NCI-H2196 treated with DMSO at 0.1 percent for 48 hours (cell line): ENCODE measurements around the gene SNW1.
"Not testable (repeated sequence)": the region's sequence is repeated elsewhere in the genome, so short reads cannot be mapped to it uniquely, and the experiment has no call there.

Experiments
- DNase-seq: peaks from one replicate; lab custom pipeline; 2025; ENCODE audit not compliant: unreplicated experiment; lab: John Stamatoyannopoulos, UW

SNW1 gene

DNA sequence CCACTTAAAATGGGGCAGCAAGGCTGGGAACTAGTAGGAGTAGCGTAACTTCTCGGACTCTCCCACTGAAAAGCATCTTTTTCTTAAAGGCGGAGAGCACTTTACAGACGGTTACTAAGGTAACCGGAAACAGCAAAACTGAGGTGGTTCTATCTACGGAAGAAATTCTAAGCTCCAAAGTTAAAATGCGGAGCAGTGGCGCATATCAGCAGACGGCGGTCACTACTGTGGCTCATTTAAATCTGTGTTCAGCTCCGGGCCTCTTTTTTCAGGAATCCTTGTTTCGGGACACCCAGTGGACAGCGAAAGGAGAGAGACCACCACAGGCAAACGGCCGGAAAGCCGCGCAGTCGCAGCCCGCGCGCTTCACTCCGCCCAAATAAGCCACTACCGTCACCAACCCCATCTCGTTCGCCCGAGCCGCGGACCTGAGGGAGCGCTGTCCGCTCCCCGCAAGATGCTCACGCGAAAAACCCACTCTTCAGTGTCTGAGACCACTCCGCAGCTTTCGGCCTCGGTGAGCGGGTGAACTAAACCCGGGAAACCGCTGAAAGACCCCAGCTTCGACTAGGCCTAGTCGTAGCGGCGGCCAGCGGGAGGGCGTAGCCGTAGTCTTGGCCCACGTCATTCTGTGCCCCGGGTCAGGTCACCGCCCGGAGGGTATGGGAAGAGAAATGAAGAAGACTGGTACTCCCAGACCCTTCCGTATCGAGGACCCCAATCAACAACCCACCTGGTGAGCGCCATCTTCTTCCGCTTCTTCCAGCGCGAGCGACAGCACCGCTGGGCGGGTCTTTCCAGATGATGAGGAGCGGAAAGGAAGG lies at the start of gene SNW1:
SNW1 (minus strand) TSS at position 776 of the 824 bp plus-strand sequence; CDS start at position 747, 29 bp downstream.
- peak; percentile 91 for DNase-seq

DNA sequence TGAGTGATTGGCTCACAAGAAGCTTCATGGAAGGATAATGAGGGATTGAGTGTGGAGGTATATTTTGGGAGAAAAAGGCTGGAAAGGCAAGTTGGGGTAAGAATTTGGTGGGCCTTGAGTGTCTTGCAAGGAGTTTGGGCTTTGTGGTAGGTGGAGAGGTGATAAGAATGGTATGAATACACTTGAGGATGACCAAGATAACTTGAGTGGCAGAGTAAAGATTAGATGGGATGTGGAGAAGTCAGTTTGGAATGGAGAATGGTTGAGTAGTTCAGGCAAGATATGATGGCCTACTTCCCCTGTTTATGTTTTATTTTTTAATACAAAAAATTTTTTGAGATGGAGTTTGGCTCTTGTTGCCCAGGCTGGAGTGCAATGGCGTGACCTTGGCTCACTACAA lies 48.1 kb upstream of the SNW1 start:
- no peak for DNase-seq

DNA sequence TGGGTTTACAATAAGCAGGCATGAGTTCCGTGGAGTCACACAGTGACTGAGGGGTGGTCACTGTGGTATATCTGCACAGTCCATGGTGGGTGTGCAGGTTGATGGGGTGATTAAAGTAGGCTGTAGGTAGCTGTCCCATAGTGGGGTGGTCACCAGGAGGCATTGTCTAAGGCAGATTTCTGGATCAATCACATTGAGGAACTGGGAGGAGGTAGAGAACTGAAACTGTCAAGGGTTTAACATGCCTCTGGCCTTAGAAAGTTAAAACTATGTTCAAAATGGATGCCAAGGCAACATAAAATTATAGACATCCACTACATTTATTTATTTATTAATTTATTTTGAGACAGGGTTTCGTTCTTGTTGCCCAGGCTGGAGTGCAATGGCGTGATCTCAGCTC lies 47.3 kb upstream of the SNW1 start:
- DNase-seq = no peak

DNA sequence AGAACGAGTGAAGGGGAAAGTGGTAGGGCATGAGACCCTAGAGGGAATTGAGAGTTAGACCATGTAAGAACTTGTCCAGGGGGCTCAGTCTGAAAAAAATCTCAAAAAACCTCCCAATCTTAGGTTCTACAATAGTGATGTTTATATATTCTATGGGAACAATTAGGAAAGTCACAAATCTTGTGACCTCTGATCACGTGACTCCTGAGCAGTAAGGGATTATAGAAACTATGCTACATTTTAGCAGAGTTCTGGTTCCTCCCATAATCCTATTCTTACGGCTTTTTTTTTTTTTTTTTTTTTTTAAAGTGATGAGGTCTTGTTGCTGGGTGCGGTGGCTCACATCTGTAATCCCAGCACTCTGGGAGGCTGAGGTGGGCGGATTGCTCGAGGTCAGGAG lies 44.8 kb upstream of the SNW1 start:
- no peak for DNase-seq

DNA sequence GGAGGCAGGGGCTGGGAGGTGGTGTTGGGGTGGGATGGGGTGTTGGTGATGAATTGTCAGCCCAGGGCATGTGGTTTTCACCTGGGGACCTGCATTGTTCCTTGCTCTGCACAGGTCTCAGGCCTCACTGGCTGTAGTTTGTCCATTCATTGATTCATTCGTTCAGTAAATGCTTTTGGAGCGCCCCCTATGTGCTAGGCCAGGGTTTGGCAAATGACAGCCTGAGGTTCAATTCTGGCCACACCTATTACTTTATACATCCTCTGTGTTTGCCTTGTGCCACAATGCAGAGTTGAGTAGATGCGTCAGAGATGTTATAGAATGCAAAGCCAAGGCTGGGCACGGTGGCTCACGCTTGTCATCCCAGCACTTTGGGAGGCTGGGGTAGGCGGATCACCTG lies 43.6 kb upstream of the SNW1 start:
- DNase-seq = no peak

DNA sequence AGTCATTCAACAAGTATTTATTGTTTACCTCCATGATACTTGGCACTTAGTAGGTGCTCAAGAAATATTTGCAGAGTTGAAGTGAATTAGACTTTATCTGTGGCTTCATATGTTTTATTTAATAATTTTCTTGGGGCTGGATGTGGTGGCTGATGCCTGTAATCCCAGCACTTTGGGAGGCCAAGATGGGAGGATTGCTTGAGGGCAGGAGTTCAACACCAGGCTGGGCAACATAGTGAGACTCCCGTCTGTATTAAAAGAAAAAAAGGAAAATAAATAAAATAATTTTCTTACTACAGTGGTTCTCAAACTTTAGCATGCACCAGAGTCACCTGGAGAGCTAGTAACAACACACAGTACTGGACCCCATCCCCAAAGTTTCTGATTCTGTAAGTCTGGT lies 39.9 kb upstream of the SNW1 start:
- no peak for DNase-seq

DNA sequence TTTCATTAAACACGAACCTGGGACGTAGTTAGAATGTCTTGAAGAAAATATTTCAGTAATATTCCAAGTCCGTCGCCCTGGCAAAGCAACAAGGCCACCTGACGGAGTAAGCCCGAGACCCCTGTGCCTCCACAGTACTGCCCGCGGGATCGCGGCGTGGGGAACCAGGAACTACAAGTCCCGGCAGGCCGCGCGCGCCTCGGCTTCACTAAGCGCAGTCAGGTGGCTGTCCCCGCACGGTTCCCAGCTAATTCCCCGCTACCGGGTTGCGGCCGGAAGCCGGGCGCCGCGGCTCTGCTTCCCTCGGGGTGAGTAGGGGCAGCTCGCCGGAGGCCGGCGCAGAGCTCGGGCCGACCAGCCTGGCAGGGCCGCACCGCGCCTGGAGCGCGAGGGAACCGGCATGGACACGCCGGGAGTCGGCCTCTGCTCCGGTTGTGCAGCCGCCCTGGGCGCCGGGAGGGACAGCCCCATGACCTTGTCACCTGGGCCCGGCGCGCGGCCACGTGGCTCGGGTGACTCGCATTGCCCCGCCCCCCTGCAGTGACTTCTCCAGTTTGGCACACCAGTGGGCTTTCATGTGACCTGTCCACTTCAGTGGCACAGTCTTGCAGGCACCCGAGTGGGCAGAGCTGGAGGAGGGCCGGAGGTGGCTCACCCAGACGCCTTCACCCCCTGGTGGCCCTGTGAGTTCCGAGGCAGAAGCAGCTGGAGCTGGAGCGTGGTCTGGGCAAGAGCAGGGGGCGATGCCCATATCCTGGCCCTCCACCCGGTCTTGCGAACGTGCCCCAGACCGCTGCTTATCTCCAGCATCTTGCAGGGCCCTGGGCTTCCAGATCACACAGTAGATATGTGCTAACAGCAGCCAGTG lies 39.1 kb upstream of the SNW1 start, which contains the start of gene ADCK1:
ADCK1 (plus strand) TSS at position 247 of the 868 bp plus-strand sequence. CDS start 18,870 bp downstream, outside the sequence.
- DNase-seq = peak; percentile 79

DNA sequence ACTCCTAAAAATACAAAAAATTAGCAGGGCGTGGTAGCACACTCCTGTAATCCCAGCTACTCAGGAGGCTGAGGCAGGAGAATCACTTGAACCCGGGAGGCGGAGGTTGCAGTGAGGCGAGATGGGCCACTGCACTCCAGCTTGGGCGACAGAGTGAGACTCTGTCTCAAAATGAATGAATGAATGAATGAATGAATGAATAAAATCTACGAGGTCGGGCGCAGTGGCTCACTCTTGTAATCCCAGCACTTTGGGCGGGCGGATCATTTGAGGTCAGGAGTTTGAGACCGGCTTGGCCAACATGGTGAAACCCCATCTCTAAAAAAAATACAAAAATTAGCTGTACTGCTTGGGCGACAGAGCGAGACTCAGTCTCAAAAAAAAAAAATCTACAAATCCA lies 38.5 kb upstream of the SNW1 start:
- DNase-seq = not testable (repeated sequence)

DNA sequence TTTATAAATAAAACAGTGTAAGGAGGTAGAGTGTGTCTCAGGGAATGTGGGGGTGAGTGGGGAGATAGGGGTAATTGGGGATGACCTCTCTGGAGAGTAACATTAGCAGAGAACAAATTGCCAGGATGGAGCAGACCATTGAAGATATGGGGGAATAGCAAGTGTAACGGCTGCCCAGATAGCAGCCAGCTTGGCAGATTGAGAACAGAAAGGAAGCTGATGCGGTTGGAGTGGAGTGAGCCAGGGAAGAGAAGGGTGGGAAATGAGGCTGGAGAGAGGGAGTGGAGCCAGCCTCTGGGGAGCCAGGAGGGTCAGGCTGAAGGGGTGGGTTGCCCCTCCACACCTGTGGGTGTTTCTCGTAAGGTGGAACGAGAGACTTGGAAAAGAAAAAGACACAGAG lies 33.4 kb upstream of the SNW1 start:
- DNase-seq = no peak

DNA sequence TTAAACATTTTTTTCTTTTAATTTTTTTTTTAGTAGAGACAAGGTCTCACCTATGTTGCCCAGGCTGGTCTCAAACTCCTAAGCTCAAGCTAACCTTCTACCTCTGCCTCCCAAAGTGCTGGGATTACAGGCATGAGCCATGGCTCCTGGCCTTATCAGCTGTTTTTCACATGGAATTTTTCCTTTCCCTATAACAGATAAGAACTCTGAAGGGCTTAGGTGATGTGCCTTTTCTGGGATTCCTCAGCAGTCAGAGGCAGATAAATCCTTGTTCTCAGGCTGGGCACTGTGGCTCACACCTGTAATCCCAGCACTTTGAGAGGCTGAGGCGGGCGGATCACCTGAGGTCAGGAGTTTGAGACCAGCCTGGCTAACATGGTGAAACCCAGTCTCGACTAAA lies 32.3 kb upstream of the SNW1 start:
- DNase-seq = not testable (repeated sequence)

DNA sequence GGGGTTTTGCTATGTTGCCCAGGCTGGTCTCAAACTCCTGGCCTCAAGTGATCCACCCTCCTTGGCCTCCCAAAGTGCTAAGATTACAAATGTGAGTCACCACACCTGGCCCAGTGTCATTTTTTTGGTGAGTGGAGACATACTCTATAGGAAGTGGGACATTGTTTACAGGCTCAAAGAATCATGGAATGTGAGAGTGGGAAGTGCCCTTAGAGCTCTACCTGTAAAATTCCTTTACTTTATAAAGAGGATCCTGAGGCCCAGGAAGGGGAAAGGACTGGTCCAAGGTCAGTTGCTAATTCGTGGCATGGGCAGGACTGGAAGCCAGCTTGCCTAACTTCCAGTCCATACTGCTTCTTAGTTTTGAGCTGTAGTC lies 30.3 kb upstream of the SNW1 start:
- DNase-seq = no peak

DNA sequence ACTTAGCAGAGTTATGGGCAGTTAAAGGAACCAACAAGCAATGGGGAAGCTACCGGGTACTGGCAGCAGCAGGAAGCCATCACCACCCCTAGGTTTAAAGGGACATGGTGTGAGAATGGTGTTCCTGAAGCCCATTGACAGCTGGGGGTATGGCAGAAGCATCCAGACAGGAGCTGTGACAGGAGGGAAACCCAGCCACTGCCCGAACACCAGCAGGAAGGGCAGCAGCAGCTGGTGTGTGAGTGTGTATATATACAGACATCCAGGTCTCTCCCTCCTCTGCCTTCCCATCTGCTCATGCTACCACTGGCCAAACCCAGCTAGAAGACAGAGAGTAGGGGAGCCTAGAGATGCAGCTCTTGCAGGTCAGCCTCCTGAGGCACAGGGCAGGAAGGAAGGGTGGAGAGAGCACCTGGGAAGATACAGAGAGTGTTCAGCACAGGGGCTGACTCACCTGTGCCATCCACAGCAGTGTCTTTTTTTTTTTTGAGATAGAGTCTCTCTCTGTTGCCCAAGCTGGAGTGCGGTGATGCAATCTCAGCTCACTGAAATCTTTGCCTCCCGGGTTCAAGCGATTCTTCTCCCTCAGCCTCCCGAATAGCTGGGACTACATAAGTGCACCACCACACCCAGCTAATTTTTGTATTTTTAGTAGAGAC lies 29.7 kb upstream of the SNW1 start:
- no peak for DNase-seq

DNA sequence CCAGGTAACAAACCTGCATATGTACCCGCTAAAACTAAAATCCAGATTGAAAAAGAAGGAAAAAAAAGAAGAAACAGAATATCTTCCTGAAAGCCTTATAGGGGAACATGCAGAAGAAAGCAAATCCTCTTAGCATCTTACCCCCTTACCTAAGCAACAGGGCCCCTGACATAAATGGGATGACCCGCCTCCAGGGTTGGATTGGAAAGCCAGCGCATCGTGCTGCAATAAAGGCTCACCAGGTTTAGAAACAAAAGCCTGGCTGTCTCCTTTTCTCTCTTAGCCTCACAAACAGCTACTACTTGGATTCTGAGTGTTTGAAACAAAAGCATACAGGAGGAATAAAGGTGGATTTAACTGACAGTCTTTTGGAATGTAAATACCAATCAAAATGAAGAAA lies 25.2 kb upstream of the SNW1 start:
- no peak for DNase-seq

DNA sequence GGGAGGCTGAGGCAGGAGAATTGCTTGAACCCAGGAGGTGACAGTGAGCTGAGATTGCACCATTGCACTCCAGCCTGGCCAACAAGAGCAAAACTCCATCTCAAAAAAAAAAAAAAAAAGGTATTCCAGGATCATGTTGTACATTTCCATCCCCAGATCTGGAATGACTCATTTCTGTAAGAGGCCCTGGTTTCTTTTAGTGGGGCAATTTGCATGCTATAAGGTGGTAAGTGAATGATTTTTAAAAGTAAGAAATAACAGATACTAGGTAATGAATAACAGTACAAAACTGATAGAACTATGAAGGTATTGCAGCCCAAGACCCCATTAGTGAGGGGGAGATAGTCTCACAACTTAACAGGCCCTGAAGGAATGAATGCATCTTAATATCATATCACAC lies 21.2 kb upstream of the SNW1 start:
- no peak for DNase-seq

DNA sequence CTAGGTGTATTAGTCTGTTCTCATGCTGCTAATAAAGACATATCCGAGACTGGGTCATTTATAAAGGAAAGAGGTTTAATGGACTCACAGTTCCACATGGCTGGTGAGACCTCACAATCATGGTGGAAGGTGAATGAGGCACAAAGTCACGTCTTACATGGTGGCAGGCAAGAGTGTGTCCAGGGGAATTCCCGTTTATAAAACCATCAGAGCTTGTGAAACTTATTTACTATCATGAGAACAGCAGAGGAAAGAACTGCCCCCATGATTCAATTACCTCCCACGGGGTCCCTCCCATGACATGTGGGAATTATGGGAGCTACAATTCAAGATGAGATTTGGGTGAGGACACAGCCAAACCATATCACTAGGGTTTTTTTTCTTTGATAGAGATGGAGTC lies 13.0 kb upstream of the SNW1 start:
- not testable (repeated sequence) for DNase-seq

DNA sequence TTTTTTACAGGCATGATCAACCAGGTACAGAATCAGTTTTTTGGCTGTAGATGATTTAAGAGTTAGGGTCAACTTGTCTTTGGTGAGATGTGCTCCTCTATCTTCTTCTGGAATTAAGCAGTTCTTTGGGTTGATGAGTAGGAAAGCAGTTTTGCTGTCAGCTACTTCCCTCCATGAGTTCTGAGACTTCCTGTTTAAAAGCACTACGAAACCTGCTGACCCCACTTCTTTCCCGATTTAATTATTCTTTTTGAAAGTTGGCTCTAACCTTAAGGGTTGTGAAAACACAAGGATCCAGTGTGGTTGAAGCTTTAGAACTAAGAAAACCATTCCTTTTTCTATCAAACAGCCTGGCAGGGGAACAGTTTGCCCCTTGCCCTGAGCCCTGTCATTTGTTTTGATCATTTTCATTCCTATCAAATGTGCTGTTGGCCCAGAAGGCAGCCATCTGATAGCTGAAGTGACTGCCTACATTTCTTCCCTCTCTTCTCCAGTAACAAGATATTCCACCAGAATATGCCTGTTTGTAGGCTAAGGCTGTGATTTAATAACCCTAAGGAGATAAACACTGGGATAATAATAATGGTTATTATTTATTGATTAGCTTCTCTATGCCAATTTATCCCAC lies 7.6 kb upstream of the SNW1 start:
- DNase-seq = not testable (repeated sequence)

DNA sequence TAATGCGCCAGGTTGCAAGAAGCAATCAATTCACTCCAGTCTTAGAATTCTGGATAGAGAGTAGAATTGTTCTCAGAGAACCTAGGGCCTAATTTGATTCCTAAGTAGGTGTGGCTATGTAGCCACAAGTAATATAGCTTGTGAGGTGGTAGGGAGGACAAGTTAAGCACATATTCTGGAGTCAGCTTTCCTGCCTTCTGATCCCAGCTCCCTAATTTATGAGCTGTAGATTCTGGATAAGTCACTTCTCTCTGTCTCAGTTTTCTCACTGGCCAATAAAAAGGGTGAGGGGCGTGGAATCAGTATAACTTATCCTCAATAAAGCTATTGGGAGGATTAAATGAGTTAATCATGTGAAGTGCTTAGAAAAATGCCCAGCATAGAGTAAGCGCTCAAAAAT lies 3.0 kb upstream of the SNW1 start:
- no peak for DNase-seq

DNA sequence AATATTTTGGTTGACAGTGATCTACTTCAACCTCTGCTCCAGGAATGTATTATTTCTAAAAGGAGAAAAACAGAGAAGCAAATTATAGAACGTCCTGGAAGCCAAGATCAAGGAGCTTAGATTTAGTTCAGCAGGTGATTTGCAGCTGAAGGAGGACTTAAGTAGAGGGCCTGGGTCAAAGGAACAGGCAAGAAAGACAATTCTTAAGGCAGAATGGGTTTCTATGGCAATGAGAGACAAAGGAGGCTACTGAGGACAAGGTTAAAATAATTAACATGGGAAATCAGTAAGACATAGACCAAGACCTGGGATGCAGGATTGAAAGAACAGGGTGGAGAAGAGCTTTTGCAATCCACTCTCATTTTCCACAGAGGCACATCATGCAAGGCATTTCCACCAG lies 2.4 kb upstream of the SNW1 start:
- DNase-seq = no peak

DNA sequence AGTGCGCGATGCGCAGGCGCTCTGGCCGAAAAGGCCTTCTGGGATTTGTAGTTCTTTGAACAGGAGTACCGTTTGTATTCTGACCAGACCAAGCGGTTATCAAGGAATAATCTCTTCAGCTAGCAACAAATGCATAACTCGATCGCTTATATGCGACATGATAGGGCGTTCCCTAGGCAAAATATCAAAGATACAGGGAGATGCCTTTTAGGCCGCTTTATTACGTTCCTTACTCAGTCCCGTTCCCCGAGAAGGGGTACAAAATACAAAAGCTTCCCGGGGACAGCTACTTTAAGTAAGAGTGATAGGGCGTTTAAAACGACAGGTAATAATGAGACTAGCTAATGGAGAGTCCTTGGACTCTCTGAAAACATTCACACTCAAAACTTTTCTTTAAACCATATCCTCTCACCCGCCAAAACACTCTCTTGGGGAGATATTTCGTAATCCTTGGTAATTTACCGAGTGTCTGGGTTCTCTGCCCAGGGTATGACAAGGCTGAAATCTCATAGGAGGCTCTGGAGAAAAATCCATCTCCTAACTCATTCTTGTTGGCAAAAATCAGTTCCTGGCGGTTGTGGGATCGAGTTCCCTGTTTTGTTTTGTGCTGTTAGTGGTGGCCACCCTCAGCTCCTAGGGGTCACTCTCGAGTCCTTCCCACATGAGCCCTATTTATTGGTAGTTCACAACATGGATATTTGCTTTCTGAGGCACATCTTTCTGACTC lies 412 bp upstream of the SNW1 start:
- DNase-seq = no peak

DNA sequence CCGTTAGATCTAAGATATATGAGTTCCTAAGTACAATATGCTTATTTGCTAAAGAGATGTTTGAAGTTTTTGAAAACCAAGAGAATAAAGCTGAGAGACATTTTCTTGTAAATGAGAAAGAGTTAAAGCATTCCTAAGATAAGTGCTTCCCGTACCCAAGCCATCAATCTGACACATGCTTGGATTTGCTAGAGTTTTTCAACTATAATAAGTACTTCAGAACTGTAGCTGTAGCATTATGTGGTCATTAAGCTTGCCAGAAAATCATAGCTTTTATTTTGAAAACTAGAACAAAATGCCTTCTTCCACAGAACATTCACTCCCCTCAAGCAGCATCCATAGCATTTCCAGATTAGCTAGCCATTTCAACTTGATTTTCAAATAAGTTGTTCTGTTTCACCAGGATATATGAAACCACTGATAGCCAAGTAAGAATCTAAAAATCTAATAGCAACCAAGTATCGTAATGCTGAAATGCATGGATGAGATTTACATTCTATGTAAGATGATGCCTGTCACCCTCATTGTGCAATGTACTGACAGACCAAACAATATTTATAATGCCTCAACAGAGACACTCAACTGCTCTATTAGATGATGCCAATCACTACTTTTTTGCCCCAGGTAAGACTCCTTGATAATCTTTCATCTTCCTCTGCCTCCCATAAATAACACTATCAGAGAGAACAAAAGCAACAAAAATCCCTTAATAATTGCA lies 8.0 kb downstream of the SNW1 start:
- DNase-seq = no peak
